Measurements from ENCODE around the gene ZNF213.

DNA sequence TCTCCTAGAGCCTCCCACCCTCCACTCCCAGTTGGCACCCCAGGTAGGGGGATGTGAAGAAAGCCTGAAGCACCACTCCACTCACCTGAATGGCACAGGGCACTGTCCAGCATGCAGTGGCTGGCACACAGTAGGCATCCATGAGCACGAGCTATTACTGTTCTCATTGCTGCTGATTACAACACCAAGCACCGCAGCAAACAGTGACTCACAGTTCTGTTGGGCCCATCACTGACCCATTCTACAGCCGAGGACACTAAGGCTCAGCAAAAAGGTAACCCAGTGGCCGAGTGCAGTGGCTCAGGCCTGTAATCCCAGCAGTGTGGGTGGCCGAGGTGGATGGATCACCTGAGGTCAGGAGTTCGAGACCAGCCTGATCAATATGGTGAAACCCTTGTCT, 38.5 kb upstream of the ZNF213 start:
- no peak for TF ChIP-seq CTCF (IDR thresholded peaks at IDR 0.05)
- no peak for TF ChIP-seq POLR2A (IDR thresholded peaks at IDR 0.05)
